ENCODE data around the gene ARPP19. TPM values are rescaled to one million over a fixed set of nuclear protein-coding genes. Genes with fewer than 3 reads are reported as not detected.

The ARPP19 gene, protein sequence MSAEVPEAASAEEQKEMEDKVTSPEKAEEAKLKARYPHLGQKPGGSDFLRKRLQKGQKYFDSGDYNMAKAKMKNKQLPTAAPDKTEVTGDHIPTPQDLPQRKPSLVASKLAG
- total RNA-seq: 10 to 100 TPM; 71.1 to 95.6 (median 76.6) TPM

DNA sequence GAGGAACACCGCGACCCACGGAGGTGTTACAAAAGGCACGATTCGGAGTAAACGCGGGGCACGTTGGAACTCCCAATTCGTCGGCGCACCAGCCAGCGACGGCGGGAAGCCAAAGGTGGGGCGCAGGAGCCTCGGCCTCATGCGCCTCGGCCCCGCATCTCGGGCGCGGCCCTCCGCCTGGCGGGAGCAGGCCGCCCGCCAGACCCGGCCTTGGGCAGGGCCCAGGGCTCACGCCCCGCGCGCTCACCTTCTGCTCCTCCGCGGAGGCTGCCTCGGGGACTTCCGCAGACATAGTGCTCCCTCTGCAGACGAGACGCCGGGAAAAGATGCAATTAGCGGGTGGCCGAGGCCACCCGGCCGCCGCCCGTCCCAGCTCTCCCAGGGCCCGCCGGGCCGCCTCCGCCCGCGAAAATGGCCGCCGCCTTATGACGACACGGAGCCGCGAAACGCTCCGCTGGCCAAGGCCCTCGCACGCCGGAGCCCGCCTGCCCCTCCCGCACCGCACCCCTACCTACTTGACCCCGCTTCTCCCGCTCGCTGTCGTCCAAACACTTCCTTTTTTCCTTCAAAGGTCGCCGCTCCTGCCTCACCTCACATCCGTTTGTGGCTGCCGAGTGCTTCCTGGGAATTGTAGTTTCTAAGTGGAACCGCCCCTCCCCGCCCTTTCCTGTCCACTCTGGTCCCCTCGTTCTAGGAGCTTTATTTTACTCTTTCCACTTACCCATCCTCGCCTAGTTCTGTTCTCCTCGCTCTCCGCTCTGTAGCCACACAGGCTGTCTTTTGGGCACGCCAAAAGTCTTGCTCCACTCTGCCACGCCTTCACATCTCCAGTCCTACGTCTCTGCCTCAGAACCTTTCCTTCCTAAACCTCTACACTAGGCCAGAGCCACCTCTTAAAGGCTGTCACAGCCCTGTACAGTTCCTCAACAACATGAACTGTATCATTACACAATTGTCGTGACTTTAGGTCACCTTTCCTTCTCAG is at the start of gene ARPP19:
ARPP19 (minus strand) TSS at position 430 of the 985 bp plus-strand sequence; CDS start at position 292, 138 bp downstream.
- peak within 1 kb of the TSS; percentile 69 for H3K4me3 ChIP-seq (ENCODE audit: low read depth, poor library complexity, severe bottlenecking)
- 5% methylated on average over 64 to 77 of the region's 82 CpGs for WGBS, 2 donors
- TF ChIP-seq, protein P1, sequence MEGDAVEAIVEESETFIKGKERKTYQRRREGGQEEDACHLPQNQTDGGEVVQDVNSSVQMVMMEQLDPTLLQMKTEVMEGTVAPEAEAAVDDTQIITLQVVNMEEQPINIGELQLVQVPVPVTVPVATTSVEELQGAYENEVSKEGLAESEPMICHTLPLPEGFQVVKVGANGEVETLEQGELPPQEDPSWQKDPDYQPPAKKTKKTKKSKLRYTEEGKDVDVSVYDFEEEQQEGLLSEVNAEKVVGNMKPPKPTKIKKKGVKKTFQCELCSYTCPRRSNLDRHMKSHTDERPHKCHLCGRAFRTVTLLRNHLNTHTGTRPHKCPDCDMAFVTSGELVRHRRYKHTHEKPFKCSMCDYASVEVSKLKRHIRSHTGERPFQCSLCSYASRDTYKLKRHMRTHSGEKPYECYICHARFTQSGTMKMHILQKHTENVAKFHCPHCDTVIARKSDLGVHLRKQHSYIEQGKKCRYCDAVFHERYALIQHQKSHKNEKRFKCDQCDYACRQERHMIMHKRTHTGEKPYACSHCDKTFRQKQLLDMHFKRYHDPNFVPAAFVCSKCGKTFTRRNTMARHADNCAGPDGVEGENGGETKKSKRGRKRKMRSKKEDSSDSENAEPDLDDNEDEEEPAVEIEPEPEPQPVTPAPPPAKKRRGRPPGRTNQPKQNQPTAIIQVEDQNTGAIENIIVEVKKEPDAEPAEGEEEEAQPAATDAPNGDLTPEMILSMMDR (IDR thresholded peaks at IDR 0.05): no peak
- TF ChIP-seq POLR2A (IDR thresholded peaks at IDR 0.05): peak in 1 of 2 donors; percentile 33
- DNase-seq (ENCODE audit: low spot score in 2 of 2): peak; percentile 91 to 96
- intact Hi-C loops (cut with DNase I; ENCODE audit: low total_unique reads): no loop called here

DNA sequence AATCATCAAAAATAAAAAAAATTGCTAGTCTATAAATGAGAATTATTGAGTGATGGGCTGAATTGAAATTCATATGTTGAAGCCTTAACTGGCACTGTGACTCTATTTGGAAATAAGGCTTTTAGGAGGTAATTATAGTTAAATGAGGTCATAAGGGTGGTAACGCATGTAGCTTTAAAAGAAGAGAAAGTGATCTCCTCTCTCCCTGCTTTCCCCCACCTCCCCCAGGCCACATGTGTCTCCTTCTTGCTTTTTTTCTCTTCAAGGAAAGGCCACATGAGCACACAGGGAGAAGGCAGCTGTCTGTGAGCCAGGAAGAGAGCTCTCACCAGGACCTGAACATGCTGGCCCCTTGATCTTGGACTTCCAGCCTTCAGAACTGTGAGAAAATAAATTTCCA is 48.2 kb upstream of the ARPP19 start:
- TF ChIP-seq POLR2A (IDR thresholded peaks at IDR 0.05): no peak
- TF ChIP-seq, protein P1 (IDR thresholded peaks at IDR 0.05): no peak
- no peak for DNase-seq (ENCODE audit: low spot score in 2 of 2)
- H3K4me3 ChIP-seq (ENCODE audit: low read depth, poor library complexity, severe bottlenecking): no peak overlapping the region
- intact Hi-C loops (cut with DNase I; ENCODE audit: low total_unique reads): no loop called here
- 80 to 88% methylated on average over 1 of the region's 1 CpG for WGBS, 2 donors

DNA sequence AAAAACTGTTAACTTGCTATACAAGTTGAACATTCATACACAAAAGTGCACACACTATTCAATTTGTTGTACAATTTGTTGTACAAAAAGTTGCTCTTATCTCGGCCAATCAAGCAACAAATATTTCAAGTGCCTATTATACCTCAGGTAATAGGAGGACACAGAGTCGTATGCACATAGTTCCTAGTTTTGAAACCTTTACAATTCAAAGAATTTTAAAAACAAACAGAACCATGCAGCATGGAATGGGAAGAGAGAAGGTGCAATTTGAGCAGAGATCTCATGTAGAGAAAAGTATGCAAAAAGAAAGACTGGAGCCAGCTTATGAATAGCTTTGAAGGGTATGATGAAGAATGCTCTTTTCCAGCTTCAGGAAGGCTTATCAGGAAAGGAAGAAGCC is 46.5 kb upstream of the ARPP19 start:
- H3K4me3 ChIP-seq (ENCODE audit: low read depth, poor library complexity, severe bottlenecking): no peak overlapping the region
- TF ChIP-seq, protein P1 (IDR thresholded peaks at IDR 0.05): no peak
- TF ChIP-seq POLR2A (IDR thresholded peaks at IDR 0.05): no peak
- intact Hi-C loops (cut with DNase I; ENCODE audit: low total_unique reads): no loop called here
- DNase-seq (ENCODE audit: low spot score in 2 of 2): no peak
- WGBS, 2 donors: 92% methylated on average over 2 of the region's 2 CpGs

DNA sequence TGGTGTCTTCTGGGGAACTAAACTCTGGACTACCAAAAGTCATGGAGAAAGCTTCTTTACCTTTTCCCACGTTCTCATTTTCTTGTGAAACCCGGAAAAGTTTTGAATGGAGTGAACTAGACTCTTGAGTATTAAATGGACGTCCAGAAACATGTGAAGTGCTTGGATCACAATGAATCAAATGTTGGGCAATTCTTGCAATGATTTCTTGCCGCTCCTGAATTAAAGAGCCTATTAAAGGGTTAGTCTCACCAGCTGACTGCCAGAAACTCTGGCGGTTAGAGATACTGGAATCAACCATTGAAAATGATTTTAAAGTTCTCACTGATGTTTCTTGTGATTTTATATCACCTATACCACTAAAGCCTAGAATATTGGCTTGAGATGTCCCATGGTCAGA is 40.8 kb upstream of the ARPP19 start:
- H3K4me3 ChIP-seq (ENCODE audit: low read depth, poor library complexity, severe bottlenecking): no peak overlapping the region
- WGBS, 2 donors: 92 to 97% methylated on average over 5 of the region's 5 CpGs
- TF ChIP-seq, protein P1 (IDR thresholded peaks at IDR 0.05): no peak
- TF ChIP-seq POLR2A (IDR thresholded peaks at IDR 0.05): no peak
- intact Hi-C loops (cut with DNase I; ENCODE audit: low total_unique reads): no loop called here
- DNase-seq (ENCODE audit: low spot score in 2 of 2): no peak

DNA sequence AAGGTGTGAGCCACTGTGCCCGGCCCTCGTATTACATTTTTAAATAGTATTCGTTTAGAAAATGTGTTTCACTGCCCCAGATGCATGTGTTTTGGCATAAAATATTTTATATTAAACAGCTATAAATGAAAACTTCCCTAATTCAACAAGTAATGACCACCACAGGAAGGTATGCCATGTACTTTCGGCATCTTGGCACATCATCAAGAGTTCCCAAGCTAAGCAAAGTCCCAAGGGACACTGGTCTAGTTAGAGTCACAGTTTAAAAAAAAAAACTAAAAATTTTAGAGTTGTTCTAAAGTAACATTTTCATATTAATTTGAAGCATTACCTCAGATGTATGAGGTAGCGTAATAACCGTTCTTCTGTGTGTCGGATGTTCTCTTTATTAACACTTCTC is 15.6 kb upstream of the ARPP19 start:
- no peak for DNase-seq (ENCODE audit: low spot score in 2 of 2)
- WGBS, 2 donors: 94 to 96% methylated on average over 7 of the region's 7 CpGs
- TF ChIP-seq, protein P1 (IDR thresholded peaks at IDR 0.05): no peak
- TF ChIP-seq POLR2A (IDR thresholded peaks at IDR 0.05): no peak
- intact Hi-C loops (cut with DNase I; ENCODE audit: low total_unique reads): no loop called here
- H3K4me3 ChIP-seq (ENCODE audit: low read depth, poor library complexity, severe bottlenecking): no peak overlapping the region
